Stimulated activated CD4-positive, alpha-beta T cell treated with anti-CD3 and anti-CD28 coated beads, TNF-alpha, amount 100 ng/mL, for 48 hours (primary cell): ENCODE data around the gene FAM118B.

ENCODE experiments used
- DNase-seq, 3 donors: peaks; one replicate each; pipeline ENCODE4 v3.0.0-alpha.2; 2020; ENCODE audit warnings: low read depth in 3 of 3

Gene FAM118B

DNA sequence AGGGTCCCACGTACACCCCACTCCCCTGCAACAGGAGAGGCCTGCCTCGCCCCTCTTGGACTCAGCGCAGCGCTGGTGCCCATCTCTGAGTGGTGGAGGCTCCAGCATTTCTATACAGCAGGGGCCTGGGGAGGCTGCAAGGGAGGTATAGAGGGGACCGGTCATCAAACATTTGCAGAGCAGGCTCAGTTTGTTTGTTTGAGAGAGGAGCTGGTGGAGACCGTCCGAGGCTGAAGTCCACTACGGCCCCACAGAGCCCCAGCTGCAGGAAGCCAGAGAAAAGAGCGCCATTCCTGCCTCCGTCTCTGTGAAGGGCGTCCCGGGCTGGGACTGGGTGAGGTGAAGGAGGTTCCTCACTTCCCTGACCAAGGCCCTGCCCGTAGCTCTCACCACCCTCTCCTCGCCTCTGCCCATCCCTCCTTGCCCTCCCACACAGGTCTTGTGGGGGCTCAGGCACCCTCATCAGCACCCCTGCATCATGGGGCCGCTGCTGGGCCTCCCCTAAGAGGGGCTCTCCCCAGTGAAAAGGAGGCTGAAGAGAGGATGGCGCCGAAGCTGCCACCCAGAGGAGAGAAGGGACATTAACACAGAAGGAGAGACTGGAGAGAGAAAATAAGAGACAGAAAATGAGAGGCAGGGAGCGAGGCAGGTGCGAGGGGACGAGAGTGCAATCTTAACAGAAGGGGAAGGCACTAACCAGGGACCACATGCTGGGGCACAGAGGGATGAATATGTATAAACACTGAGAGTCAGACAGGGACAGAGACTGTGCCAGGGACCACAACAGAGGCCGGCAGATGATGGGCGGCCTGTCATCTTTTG lies 24.7 kb upstream of the FAM118B start:
- no peak for DNase-seq

- DNase-seq, result no peak
Observed at GRCh38 chr11:126188332-126189108, 23.1 kb upstream of the FAM118B start.

GRCh38 chr11:126189109-126189929 lies 22.3 kb upstream of the FAM118B start:
- DNase-seq, result no peak

DNA sequence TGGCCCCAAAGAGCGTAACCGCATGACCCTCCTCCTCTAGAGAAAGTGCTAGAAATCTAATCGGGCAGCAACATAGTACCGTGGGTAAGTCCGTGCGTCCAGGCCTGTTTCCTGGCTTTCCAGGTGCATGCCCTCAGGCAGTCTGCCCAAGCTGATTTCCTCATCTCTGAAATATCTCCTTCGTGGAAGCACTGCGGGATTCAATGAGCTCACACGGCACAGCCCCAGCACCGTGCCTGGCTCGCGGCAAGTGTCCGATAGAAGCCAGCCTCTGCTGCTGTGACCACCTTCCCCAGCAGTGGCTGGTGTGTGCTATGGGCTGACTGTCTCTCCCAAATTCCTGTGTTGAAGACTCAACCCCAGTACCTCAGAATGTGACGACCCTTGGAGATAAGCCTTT lies 20.8 kb upstream of the FAM118B start:
- DNase-seq, result no peak

DNA sequence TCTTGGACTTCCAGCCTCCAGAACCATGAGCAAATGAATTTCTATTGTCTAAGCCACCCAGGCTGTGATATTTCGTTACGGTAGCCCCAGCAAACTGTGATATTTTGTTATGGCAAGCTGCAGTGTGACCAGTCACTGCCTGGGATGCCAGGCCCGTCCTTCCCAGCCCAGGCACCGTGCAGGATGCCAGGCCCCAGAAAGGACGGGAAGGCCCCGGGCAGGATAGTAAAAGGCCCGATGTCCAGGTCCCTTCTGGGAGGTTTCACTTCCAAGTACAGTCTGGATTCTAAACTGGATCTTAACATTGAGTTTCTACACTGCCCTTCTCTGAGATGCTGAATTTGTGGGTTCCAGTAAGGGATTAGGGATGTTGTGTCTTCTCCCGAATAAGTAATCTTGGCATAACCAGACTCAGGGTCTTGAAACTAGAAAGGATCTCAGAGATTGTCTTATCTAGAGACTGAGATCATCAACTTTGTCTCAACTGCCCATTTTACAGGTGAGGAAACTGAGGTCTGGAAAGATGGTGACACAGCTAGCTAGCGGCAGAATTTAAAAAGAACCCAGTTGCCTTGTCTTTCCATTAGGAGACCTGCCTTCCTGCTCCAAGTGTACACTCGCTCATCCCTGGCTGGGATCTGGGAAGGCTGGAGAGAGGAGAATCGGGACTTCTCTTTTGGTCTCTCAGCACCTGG lies 20.1 kb upstream of the FAM118B start:
- DNase-seq, result no peak

DNA sequence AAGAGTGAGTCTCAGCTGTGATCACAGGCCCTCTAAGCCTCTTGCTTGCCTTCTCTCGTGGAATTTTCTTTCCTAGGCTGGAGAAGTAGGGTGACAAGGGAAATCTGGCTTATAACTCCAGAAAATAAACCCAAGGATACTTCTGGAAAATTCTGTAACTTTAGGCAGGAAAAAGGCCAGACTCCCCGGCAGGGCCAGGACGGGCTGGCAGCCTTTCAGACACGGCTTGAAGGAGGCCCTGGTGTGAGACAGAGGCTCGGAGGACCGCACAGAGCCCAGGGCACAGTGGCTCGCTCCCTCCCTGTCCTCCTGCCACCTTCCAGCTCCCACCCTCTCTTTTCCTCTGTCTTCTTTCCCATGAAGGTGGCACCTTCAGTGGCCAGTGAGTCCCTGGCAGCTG lies 19.2 kb upstream of the FAM118B start:
- DNase-seq, result no peak

DNA sequence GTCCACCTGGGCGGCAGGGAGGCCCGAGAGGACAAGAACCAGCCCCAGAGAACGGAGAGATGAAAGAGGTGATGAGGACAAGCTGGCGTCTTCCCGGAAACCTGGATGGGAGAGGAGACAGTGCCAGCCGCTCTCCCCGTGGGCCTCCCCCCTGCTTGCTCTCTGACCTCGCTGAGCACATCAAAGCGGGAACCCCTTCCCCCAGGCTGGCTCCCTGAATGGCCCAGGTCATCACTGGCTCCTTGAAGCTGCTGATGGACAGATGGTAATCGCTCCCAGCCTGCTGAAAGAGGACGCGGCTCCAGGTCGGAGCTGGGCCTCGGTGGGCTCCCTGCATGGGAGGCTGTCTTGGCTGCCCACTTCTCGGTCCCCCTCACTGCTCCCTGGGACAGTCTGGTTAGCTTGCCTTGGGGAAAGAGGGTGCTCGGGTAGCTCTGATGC lies 18.5 kb upstream of the FAM118B start:
- no peak for DNase-seq

DNA sequence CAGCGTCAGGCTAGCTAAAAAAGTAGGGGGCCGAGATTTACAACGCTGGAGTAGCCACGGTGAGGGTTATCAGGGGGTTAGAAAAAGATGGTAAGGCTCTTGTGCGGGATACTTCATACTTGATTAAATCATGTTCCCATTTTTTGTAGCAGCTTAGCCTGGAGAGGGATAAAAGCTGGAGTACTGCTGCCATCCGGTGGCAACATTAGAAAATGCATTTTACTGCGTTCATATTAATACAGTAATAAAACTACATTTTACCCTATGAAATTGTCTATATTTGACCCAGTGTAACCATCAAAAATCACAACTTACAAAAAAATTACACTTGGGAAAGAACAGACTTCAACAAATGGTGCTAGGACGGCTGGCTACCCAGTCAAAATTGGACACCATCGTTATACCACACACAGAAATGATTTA lies 17.4 kb upstream of the FAM118B start:
- no peak for DNase-seq

GRCh38 chr11:126195119-126195518 lies 16.5 kb upstream of the FAM118B start:
- DNase-seq, result no peak

- no peak for DNase-seq
Observed at GRCh38 chr11:126197277-126197939, 14.2 kb upstream of the FAM118B start.

DNA sequence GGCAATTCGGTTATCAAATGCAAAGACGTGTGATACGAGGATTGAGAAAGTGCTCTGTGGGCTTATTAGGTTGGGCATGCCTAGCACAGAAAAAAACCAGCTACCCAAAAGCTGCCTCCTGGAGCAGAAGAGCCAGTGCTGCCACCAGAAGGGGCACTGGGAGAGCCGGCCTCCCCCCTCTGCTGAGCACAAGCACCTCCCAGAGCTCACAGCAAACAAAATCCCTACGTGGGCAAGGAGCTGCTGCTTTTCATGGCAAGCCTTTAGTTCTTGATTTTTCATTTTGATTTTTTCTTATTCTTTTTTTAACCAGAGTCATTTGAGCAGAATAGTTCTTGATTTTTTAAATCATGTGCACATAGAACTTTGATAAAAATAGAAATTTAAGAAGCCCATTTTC lies 12.9 kb upstream of the FAM118B start:
- DNase-seq, result no peak

DNA sequence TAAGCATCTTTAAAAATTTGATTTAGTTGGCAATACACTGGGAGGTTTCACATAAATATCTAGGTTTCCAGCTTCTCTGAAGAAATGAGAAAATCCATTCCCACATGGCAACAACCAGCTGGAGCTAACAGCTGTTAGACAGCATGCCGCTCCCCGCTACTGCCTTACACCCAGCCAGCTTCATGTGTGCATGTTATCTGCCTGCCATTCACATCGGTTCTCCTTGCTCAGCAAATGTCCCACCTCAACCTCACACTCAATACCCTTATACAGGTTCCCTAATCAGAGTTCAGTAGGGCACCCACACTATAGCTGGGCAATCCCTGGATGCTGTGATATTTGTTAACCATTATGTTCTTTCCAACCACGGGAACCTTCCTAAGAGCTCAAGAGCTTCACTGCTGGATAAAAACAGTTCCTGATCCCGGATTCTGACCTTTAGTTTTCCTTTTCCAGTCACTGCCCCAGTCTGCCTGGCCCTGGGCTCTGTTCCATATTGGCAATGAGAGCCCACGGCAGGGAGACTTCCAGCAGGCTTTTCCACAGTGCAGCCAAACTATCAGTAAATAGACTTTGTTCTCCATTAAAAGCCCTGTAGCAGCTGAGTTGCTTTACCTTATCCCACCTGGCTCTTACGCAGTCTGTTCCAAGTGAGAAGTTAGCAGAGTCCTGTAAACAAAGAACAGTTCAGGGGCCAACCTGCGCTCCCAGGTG lies 8.8 kb upstream of the FAM118B start:
- no peak for DNase-seq

DNA sequence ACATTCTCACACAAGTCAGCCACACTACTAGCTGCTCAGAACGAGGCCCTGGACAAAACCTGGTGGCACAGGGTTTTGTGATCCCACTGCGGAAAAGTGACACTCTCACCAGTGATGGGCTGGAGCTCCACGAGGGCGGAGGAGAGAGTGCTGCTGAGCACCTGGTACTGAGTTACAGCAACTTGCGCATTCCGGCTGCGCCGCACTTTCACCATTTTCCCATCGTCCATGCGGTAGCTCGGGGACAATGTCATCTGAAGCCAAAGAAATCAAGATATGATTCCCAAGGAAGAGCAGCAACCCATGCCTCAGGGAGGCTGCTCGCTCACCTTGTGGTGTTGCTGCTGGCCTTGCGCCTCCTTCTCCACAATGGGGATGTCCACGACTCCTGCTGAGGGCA lies 6.2 kb upstream of the FAM118B start:
- no peak for DNase-seq

DNA sequence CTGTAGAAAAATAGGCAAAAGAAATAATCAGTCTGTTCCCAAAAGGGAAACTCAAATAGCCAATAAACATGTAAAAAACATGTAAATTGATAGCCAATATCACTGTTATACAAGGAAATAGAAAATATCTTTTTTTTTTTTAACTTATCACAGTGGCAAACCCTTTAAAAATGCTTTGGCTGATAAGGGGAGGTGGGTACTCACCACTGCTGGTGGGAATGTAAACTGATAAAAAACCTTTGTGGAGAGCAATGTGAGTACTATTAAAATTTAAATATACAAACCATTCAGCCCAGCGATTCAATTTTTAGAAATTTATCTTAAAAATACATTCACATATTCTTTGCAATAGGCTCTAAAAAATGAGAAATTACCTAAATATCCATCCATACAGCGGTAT lies 3.7 kb upstream of the FAM118B start:
- DNase-seq, result no peak

DNA sequence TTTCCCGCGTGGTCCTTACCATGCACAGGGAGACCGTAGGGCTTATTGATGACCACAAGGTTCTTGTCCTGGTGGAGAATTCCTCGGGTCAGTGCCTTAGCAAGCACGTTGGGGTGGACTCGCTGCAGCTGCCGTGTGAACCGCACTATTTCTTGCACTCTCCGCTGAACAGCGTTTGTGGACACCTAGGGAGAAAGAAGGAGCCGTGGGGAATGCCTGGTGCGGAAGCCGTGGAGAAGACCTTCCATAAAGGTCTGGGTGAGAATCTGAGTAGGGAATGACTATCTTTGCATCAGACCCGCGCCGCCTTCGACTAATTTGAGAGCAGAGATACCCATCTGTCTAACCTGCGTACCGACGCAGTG lies 729 bp upstream of the FAM118B start:
- no peak for DNase-seq

- DNase-seq, result no peak
Observed at GRCh38 chr11:126212089-126212660, 593 bp downstream of the FAM118B start.

DNA sequence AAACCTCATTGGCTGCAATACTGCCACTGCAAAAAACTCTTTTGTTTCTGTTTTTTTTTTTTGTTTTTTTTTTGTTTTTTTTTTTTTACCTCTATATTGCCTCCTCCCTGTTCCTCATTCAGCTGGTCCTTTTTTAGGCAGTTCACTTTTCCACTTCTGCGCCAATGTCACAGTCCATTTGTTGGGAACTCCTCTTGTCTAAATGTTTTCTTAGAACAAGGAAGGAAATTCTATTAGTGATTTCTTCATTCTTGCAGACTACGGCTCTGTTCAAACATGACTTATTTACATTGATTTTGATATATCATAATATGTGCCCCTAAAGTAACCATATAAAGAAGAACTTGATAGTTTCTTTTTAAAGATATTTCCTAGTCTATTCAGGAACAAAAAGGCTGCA lies 2.9 kb downstream of the FAM118B start:
- no peak for DNase-seq

- no peak for DNase-seq
Observed at GRCh38 chr11:126214841-126215240, 3.3 kb downstream of the FAM118B start.

DNA sequence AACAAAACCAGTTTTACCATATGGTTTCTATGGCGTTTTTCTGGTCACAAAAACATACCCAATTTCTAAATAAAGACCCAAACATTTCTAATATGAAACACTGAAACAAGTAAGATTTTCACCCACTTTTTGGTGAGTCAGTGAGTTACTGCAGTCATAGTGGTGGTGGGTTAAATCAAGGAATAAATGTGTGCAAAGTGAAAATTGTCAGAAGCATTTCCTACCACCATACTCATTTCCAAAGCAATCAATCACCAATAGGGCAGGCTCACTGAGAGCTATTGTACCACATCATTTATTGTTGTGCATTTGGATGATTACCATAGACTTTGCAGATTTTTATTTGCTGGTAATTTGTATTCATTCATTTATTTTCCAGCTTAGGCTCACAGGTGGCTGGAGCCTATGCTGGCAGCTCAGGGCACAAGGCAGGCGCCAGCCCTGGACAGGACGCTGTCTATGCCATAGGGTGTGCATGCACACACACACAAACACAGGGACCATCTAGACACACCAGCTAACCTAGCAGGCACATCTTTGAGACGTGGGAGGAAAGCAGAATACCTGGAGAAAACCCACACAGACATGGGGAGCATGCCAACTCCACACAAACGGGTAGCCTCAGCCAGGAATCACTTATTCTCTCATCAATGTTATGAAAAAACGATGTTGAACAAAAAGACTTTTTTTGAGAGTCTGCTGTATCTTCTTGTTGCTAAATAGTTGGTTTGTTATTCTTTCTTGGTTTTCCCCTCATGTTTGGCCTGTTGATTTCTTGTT lies 5.1 kb downstream of the FAM118B start:
- DNase-seq, result no peak
